HuH-7 (cell line): ENCODE data around the gene MTHFSD.
"Not testable (repeated sequence)": the region's sequence is repeated elsewhere in the genome, so short reads cannot be mapped to it uniquely, and the experiment has no call there.

Experiments
- DNase-seq: peaks from one replicate; pipeline ENCODE4 v3.0.0; 2011; ENCODE audit warnings: low spot score

The MTHFSD gene, protein sequence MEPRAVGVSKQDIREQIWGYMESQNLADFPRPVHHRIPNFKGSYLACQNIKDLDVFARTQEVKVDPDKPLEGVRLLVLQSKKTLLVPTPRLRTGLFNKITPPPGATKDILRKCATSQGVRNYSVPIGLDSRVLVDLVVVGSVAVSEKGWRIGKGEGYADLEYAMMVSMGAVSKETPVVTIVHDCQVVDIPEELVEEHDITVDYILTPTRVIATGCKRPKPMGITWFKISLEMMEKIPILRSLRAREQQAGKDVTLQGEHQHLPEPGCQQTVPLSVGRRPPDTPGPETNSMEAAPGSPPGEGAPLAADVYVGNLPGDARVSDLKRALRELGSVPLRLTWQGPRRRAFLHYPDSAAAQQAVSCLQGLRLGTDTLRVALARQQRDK

GRCh38 chr16:86554917-86555703, at the start of gene MTHFSD:
MTHFSD (minus strand) TSS chr16:86555235; CDS start chr16:86555184, 51 bp downstream.
- peak; percentile 99 for DNase-seq

DNA sequence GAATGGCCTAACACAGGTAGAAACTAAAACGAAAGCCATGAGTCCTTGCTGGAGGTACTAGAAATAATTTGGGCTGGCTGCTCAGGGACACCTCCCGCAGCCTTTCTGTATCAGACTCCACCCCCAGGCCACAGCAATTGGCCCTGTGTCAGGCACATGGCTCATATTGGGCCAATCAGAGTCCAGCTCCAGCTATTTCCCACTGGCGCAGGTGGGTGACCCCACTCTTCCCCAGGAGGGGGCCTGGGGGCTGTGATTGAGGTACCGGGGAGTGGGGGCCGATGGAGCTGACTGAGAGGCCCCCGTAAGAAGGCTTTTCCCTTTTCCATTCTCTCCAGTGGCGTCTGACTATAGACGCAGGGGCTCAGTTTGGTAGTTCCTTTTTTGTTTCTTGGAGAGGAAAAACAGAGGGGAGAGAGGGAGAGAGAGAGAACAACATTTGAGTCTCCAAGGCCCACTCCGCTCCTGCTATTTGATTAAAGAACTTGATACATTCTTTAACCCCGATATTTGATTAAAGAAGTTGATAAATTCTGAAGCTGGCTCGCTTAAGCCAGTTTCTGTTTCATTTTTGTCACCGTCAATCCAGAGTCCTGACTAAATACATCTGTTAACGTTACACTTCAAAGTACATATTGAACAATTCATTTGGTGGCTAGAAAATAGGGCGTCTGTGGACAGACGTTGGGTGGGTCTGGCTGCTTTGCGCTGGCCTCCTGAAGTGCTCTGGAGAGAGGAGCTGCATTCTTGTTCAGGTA, 49.6 kb upstream of the MTHFSD start:
- DNase-seq: no peak

DNA sequence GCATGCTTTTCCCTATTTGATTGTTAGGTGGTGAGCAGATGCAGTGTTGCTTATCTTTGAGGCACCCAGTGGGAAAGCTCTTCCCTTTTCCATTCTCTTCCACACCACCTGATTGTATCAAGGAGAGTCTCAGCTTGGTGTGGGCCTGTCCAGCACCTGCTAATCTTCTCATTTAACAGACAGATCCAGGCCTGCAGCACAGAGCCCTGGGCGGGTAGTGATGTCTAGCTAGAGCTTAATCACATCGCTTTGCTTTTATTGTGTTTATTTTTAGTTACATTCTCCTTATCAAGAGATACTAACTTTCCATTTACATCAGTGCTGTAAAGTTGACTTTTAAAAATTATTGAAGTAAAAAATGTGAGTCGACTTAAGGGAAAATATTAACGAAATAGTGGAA, 47.5 kb upstream of the MTHFSD start:
- no peak for DNase-seq

DNA sequence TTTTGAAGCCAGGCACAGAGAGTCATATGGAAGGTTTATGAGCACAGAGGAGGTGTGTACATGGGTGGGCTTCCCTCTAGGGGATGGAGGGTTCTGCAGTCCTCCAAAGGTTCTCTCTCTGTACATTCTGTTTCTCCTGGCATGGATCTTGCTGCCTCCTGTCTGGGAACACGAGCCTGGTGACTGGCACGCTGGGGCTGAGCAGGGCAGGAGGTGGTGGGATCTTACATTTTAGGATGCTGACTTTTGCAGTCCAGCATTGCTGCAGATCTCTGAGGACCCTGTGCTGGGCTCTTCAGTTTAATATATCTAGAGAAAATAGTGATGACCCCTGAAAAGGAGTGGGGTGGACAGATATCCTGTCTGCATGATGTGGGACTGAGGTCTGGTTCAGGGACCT, 46.3 kb upstream of the MTHFSD start:
- DNase-seq: no peak

DNA sequence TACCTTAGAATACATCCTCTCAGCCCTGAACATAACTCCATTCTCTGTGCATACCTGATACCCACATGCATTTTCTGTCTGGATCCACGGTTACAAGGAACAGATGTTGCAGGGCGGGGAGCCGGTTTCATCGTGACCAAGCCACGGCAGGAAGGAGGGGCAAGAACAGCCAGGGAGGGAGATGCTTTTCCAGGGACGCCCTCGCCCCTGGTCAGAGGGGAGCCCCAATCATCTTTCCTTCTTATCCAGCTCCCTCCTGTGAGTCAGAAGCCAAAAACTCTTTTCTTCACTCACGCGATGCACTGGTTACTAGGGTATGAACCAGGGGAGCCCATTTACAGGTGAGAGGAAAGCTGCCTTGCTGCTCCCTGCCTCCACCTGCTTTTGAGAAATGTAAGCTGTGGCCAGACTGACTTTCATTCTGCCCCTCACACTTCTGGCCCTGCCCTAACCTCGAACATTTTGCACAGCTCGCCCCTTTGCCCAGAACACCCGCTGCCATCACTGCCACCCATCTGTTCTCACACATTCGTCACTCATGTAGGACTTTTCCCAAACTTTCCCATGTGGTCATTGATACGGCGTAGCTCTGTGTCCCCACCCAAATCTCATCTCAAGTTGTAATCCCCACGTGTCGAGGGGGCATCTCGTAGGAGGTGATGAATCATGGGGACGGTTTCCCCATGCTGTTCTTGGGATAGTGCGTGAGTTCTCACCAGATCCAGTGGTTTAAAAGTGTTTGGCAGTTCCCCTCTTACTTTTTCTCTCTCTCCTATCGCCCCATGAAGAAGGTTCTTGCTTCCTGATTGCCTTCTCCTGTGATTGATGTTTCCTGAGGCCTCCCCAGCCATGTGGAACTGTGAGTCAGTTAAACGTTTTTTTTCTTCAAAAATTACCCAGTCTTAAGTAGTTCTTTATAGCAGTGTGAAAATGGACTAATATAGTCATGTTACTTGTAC, 43.9 kb upstream of the MTHFSD start:
- DNase-seq: no peak

DNA sequence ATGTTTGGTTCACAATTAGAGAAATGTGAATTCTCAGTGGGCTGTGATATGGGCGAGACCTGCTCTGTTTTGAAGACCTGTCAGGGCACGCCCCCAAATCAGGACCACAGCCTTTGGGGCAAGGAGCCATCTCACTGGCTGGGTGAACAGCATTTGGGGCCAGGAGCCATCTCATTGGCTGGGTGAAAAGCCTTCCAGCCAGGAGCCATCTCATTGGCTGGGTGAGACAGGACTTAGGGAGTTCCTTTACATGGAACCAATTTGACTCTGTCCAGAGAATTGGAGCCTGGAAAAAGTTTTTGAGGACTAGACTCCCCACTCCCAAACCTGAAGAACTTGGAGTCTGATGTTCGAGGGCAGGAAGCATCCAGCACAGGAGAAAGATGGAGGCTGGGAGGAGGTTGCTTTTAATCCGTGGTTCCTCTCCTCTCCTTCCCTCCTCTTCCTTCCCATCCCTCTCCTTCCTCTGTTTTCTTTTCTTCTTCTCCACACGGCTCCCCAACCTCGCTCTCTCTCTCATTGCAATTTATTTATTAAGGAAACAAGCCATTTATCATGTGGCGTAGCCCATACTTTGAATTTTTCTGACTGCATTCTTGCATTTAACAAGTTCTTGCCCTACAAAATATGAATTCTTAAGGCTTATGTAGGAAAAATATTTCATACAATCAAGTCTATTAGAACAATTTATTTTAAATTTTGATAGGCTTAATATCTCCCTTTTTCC, 43.0 kb upstream of the MTHFSD start:
- DNase-seq: no peak

DNA sequence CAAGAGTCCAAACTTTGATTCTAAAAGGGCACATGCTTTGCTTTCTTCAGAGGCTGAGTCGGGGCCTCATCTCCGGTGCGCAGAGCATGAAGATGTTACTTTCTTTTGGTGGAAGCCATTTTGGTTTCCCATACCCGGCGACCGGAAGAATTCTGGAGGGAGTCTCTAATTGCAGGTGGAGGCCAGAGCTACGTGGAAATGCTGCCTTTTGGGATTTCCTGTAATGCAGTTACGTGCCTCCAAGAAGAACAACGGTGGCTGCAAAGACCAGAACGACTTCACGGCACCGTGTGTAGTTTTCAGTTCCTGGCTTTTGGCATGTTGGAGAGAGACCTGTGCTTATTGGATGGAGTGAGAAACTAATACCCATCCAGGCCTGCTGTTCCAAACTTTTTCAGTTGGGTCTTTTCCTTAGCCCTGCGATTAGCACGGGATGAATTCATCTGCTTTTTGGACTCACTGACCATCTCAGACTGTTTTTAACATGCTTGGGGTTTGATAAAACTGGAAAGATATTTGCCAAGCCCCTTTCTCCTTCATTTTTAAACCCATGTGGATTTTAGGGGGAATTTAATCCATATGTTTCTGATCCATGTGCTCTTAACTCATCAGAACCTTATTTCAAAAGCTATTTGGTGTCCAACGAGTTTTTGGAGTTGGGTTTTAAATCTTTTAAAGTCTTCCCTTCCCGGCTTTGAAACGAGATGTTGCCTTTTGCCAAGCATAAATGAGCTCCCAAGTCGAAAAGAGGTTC, 42.3 kb upstream of the MTHFSD start:
- no peak for DNase-seq

DNA sequence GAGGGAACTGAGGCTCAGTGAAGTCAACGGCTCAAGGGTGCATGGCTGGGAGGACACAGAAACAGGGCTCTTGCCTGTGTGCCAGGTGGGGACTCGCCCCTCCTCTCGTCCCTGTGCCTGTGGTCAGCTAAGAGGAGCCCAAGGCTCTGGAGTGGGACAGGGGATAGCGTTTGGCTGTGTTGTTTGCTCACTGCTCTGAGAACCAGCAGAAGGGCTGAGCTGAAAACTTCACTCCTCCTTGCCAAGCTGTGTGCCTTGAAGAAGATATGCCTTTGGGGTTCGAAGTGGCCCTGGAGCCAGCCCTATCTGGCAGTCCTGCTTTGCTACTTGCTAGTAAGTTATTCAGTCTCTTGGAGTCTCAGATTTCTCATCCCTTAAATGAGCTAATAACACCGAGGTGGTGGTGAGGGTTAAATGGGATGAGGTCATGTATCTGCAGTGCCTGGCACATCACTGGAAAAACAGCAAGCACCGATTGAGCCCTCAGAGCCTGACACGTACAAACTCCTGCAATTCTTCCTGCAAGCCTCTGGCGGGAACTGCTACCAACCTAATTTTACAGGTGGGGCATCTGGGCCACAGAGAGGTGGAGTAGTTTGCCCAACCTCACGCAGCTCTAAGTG, 41.1 kb upstream of the MTHFSD start:
- no peak for DNase-seq

DNA sequence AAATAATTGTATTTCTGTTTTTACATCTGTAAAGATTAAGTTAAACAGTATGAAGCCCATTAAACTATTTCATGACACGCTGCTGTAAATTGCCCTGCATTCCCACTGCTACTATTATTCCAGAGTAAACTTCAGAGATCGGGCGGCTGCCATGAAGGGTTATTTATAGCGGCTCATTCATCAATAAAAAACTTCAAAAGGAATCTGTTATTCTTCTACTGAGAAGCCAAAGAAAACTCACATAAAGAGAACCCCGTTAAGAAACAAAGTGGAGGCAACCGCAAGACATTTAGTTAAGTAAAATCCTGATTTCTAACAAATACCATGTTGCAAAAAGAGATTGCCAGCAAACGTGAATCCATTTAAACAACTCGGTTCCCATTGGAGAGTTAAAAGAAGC, 39.7 kb upstream of the MTHFSD start:
- DNase-seq: no peak

- DNase-seq: no peak
These were observed 39.0 kb upstream of the MTHFSD start for GRCh38 chr16:86593913-86594620.

DNA sequence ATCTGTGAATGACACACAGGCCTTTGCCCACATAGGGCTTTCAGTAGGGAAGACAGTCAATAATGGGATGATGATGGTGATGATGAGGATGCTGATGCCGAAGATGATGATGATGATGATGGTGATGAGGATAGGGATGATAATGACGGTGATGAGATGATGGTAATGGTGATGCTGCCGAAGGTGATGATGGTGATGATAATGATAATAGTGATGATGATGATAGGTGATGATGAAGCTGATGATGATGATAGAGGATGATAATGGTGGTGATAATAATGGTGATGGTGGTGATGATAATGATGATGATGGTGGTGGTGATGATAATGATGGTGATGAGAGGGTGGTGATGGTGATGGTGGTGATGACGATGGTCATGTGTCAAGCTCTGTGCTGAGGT, 36.2 kb upstream of the MTHFSD start:
- no peak for DNase-seq

- no peak for DNase-seq
These were observed 35.6 kb upstream of the MTHFSD start for GRCh38 chr16:86590501-86591144.

DNA sequence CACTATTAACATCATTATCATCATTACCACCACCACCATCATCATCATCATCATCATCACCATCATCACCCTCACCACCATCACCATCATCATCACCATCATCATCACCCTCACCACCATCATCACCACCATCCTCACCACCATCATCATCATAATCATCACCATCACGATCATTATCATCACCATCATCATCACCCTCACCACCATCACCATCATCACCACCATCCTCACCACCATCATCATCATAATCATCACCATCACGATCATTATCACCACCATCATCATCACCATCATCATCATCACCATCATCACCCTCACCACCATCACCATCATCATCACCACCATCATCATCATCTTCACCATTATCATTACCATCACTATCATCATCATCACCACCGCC, 32.9 kb upstream of the MTHFSD start:
- not testable (repeated sequence) for DNase-seq

GRCh38 chr16:86587487-86587886, 32.5 kb upstream of the MTHFSD start:
- no peak for DNase-seq

DNA sequence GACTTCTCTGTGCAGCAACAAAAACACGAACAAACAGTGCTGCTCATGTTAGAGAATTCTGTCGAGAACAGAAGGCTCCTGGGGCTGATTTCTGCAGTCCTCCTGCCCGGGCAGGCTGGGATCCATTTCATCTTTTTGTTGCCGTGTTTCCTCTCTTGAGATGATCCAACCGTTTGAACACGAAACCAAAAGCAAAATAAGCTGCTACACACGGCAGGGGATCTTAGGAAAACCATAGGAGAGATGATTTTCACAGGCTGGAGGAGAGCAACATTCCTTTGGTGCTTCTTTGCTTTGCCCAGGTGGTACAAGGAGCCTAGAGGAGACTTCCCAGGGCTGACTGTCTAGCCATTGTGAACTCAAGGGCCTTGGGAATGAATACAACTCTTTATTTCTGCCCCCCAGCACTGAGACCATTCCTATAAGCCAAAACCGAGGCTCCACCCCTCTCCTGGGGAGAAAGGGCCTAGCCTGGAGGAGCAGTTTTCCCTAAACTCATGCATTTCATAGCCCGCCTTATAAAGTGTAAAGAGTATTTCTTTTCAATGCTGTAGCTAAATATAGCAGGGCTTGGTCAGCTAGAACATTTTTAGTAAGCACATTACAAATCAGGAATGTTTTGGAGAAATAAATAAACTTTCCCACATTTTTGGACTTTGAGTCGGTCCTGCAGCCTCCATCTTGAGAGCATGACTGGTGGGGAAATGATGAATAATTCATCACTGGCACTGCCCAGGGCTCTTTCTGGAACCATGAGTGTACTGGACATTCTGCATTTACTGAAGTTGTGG, 31.0 kb upstream of the MTHFSD start:
- DNase-seq: no peak

- no peak for DNase-seq
These were observed 30.0 kb upstream of the MTHFSD start for GRCh38 chr16:86584726-86585721.
